ENCODE measurements around the gene LAMA5.

DNA sequence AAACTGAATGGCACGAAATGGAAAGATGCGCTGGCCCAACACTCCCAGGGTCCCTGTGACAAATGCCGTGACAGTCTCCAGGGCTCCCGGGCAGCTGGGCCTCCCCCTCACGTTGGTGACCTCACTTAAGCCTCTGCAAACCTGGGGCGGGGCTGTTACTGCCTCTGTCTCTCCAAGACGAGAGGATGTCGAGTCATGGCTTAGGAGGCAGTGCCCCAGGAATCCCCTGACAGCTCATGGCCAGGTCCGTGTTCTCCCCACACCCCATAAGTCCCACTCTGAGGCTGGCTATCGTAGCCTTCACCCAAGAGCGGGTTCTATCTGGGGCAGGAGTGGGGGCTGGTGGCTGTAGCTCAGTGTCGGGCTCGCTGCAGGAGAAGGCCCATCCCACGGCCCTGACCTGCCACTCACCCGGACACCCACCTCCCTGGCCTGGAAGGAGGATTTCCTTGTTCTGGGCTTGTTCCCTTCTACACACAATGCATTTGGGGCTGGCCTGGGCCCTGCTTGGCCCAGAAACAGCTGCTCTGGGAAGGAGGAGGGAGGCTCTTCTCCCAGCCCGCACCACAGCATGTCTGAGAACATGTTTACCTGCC lies 14.2 kb upstream of the LAMA5 start:
- TF ChIP-seq EZH2phosphoT487 (IDR thresholded peaks at IDR 0.05; ENCODE audit: unreplicated experiment) (no peak), NANOG (IDR thresholded peaks at IDR 0.05; ENCODE audit: borderline replicate concordance) (no peak), EZH2 (IDR thresholded peaks at IDR 0.05; ENCODE audit: low read depth, unreplicated experiment) (no peak), POLR2AphosphoS5 (IDR thresholded peaks at IDR 0.05; ENCODE audit: low read depth) (no peak), ZNF331 (CRISPR knock-in tag; IDR thresholded peaks at IDR 0.05; ENCODE audit: low read depth) (no peak), CREB1 (CRISPR knock-in tag; IDR thresholded peaks at IDR 0.05; ENCODE audit: low read depth) (no peak)
- TF ChIP-seq, protein P1, sequence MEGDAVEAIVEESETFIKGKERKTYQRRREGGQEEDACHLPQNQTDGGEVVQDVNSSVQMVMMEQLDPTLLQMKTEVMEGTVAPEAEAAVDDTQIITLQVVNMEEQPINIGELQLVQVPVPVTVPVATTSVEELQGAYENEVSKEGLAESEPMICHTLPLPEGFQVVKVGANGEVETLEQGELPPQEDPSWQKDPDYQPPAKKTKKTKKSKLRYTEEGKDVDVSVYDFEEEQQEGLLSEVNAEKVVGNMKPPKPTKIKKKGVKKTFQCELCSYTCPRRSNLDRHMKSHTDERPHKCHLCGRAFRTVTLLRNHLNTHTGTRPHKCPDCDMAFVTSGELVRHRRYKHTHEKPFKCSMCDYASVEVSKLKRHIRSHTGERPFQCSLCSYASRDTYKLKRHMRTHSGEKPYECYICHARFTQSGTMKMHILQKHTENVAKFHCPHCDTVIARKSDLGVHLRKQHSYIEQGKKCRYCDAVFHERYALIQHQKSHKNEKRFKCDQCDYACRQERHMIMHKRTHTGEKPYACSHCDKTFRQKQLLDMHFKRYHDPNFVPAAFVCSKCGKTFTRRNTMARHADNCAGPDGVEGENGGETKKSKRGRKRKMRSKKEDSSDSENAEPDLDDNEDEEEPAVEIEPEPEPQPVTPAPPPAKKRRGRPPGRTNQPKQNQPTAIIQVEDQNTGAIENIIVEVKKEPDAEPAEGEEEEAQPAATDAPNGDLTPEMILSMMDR (conservative IDR thresholded peaks at IDR 0.05; ENCODE audit: low read depth in 2 of 2): no peak

All from GM23338 (cell line).